GM12801 (cell line): ENCODE measurements around the gene SERPINB3.
"Not testable (repeated sequence)": the region's sequence is repeated elsewhere in the genome, so short reads cannot be mapped to it uniquely, and the experiment has no call there.

ENCODE experiments used
- CTCF ChIP-seq: IDR thresholded peaks from one replicate; pipeline ENCODE4 v1.5.1; 2011; ENCODE audit warnings: control low read depth; ENCODE audit not compliant: insufficient read length; ENCODE audit errors: extremely low read depth

The SERPINB3 gene

GRCh38 chr18:63661750-63662149 is at the start of gene SERPINB3:
Gene SERPINB3 (minus strand): TSS chr18:63661893. CDS start chr18:63661216, 677 bp downstream.
- TF ChIP-seq CTCF = not testable (repeated sequence)

DNA sequence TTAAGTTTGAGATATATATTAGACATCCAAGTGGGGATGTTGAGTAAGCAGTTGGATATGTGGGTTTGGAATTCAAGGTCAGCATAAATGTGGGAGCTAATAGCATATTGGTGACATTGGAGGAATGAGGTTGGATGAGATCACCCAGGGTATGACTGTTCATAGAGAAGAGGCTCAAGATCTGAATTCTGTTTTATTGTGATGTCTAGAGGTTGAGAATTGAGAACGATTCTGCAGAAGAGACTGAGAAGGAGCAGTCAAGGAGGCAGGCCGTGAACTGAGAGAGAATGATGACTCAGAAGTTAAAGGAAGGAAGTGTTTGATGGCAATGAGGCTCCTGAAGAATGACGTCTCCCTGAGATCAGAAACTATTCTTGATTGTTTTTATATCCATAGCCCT is 47.0 kb upstream of the SERPINB3 start:
- no peak for TF ChIP-seq CTCF

DNA sequence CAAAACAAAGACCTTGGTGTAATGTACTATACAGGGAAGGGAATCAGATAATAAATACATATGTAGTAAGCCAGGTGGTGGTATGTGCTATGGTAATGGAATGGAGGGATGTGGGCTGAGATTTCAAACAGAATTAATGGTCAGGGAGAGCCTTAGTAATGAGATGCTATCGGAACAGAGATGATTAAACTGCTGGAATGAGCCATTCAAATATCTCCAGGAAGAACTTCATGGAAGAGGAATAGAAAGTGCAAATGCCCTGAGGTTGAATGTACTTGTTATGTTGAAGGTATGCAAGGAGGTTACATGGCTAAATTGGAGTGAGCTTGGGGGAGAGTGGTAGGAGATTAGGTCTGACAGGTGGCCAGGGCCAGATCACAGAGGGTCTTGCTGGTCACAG is 46.1 kb upstream of the SERPINB3 start:
- TF ChIP-seq CTCF = no peak

DNA sequence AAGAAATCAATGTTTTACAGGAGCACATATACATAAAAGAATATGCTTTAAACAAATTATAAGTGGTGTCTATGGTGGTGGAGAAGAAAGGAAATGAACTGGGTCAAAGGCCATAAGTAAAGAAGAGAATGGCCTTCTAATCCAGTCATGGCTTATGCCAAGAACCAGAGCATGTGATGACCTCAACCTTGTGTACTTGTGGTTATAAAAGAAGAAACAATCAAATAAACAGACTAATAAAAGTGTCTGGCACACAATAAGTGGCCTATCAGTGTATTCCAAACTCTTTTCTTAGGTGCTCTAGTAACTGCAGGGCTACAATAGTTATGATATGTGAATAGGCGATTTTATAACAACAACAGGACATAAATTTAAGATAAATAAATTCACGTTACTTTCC is 43.7 kb upstream of the SERPINB3 start:
- TF ChIP-seq CTCF = no peak

- no peak for TF ChIP-seq CTCF
Measured at GRCh38 chr18:63702660-63703059, 41.0 kb upstream of the SERPINB3 start, which contains the start of gene SERPINB11. Gene SERPINB11 (plus strand): TSS chr18:63702960. CDS start chr18:63710194, 7,234 bp downstream.

- TF ChIP-seq CTCF = no peak
Measured at GRCh38 chr18:63701952-63702351, 40.3 kb upstream of the SERPINB3 start.

DNA sequence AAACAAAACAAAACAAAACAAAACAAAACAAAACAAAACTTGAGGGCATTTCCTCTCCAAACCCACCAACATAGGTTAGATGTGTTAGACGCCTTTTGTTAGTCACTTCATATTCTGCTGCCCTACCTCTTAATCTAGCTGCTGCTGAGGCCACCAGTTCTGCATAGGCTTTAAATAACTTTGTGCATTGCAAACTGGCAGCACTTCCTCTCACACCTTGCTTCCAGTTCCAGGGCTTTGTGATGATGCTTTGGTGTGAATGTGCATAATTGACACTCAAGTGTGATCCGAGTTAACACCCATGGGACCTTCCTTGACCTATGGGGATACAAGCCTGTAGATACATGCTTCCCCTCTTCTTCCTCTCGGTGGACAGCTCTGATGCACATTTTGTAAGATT is 38.8 kb upstream of the SERPINB3 start:
- TF ChIP-seq CTCF = no peak

GRCh38 chr18:63697097-63697660 is 35.5 kb upstream of the SERPINB3 start:
- no peak for TF ChIP-seq CTCF
